Measurements from ENCODE around the gene DIS3L2.

DNA sequence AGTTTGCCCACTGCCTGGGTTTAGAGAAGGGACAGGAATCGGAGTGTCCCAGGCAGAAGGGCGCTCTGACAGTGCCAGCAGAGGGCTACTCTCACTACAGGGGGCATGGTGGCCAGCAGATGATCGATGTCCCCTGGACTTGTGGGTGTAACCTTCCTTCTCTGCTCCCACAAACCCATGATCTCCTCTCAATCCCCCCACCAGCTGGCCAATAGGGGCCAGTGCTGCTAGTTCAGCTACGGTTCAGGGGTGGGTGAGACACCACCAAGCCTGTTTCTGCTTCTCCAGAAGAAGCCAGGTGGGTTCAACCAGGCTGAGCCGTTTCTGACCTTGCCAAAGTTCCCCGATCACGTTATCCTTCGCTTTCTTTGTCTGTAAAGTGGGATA lies 36.6 kb upstream of the DIS3L2 start:
- TF ChIP-seq, protein P1, sequence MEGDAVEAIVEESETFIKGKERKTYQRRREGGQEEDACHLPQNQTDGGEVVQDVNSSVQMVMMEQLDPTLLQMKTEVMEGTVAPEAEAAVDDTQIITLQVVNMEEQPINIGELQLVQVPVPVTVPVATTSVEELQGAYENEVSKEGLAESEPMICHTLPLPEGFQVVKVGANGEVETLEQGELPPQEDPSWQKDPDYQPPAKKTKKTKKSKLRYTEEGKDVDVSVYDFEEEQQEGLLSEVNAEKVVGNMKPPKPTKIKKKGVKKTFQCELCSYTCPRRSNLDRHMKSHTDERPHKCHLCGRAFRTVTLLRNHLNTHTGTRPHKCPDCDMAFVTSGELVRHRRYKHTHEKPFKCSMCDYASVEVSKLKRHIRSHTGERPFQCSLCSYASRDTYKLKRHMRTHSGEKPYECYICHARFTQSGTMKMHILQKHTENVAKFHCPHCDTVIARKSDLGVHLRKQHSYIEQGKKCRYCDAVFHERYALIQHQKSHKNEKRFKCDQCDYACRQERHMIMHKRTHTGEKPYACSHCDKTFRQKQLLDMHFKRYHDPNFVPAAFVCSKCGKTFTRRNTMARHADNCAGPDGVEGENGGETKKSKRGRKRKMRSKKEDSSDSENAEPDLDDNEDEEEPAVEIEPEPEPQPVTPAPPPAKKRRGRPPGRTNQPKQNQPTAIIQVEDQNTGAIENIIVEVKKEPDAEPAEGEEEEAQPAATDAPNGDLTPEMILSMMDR (IDR thresholded peaks at IDR 0.05), result no peak
- TF ChIP-seq POLR2A (IDR thresholded peaks at IDR 0.05) (no peak), EP300 (IDR thresholded peaks at IDR 0.05) (no peak)
